HG02763 (cell line): ENCODE measurements around the gene SAMM50.
A peak's percentile ranks its signal among the peaks of the same experiment; 100 is the strongest.

Experiments used
- ATAC-seq: cut with Tn5 transposase; IDR thresholded peaks from one replicate; pipeline ENCODE4 v1.9.1; 2021; ENCODE audit warnings: mild to moderate bottlenecking, moderate library complexity; ENCODE audit not compliant: unreplicated experiment

SAMM50 gene

DNA sequence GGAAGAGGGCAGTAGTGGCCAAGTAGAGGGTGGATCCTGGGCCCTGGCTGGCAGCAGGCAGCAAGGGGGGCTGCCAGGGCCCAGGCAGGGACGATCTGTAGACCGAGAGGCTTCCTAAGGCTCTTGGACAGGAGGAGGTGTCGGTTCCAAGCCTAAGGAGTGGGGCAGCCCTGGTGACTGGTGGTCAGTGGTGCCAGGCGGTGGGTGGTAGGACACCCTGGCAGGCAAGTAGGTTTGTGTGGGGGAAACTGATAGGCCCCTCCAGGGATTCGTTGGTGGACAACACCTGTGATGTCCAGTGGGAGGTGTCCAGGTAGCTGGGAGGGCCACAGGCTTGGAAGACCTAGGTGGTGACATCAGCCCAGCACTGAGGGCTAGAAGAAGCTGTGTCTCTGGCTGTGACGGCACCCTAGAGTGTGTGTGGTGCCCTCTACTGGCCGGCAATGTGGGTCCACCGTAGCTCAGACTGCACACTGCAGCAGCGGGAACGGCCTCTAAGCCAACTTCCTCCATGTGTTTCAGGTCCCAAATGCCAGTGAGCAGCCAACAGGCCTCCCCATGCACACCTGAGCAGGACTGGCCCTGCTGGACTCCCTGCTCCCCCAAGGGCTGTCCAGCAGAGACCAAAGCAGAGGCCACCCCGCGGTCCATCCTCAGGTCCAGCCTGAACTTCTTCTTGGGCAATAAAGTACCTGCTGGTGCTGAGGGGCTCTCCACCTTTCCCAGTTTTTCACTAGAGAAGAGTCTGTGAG is 9.4 kb upstream of the SAMM50 start:
- ATAC-seq: no peak

DNA sequence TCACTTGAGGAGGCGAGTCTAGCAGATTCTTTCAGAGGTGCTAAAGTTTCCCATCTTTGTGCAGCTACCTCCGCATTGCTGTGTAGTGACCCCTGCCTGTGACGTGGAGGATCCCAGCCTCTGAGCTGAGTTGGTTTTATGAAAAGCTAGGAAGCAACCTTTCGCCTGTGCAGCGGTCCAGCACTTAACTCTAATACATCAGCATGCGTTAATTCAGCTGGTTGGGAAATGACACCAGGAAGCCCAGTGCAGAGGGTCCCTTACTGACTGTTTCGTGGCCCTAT is 8.9 kb upstream of the SAMM50 start:
- no peak for ATAC-seq

DNA sequence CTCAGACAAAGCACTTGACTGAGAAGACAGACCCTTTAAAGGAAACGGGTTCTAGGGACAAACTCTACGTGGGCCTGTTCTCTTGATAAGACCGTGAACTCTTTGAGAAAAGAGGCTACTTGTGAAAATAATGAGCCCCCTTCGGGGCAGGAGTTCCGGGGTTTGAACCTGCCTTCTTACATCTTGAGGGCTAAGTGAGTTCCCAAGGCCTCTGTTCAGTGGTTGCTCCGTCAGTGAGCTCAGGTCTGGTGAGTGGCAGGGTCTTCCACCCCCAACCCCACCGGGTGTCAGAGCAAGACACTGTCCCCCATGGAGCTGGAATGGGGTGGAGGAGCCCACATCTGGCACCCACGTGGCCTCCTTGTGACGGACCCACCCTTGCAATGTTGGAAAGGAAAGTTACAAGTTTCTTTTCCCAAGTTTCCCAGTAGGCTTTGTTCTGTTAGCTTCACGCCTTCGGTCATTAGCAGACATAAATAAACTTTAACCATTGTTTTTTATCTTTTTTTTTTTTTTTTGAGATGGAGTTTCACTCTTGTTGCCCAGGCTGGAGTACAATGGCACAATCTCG is 6.3 kb upstream of the SAMM50 start:
- no peak for ATAC-seq

DNA sequence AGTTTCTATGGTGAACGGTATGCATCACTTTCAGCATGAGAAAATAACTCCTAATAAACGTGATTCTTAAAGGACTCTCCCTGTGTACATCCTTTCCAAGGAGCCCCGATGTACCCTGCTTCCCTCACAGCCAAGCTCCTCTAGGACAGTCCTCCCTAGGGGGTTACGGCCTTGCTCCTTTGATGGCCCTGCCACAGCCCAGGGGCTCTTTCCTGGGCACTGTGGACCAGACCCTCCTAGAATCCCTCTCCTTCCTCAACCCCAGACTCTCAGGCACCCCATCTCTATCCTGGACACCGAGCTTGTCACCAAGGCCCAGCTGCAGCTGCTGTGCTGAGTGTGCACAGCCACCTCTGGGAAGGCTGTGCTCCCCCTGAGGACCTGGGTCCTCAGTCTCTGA is 3.9 kb upstream of the SAMM50 start:
- ATAC-seq: no peak

DNA sequence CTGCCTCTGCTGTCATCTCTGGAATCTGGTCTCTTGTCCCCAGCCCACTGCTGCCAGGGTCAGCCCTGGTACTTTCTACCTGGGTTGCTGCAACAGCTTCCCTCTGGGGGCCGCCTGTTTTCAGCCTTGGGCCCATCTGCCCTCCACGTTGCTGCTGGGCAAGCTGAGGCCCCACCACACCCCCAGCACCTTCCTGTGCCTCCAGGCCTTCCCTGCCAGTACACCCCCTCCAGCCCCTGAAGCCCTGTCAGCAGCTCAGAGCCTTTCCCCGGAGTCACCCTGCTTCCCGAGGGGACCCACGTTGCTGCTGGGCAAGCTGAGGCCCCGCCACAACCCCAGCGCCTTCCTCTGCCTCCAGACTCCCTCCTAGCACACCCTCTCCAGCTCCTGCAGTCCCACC is 3.3 kb upstream of the SAMM50 start:
- no peak for ATAC-seq

DNA sequence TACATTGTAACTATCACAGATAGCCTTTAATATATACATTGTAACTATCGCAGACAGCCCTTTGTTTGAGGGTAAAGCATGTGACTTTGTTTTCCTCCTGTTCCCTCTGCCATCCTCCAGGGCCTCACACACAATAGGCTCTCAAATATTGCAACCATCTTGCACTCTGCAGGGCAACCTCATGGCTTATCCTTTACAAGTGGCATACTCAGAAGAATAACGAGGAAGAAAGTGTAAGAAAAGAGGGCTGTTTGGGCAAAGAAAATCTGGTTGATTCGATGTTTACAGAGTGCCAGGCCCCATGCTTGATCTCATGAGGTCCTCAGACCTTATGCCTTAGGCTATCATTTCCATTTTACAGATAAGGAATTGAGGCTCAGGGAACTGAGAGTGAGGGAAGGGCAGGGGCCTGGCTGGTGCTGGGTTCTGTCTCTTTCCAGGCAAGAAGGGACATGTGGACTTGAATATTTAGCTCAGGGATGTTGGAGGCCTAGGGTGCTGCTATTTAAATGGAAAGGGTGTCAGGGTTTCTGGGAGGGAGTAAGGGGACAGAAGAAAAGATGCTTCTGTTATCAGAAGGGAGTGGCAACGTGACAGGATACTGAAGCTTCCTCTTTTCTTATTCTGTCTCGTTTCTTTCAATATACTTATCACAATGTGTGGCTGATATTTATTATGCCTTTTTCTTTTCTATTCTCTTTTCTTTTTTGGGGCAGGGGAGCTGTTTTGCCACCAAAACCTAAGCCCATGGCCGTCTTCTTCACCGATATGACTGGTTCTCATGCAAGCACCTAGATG is 1.1 kb upstream of the SAMM50 start:
- no peak for ATAC-seq

DNA sequence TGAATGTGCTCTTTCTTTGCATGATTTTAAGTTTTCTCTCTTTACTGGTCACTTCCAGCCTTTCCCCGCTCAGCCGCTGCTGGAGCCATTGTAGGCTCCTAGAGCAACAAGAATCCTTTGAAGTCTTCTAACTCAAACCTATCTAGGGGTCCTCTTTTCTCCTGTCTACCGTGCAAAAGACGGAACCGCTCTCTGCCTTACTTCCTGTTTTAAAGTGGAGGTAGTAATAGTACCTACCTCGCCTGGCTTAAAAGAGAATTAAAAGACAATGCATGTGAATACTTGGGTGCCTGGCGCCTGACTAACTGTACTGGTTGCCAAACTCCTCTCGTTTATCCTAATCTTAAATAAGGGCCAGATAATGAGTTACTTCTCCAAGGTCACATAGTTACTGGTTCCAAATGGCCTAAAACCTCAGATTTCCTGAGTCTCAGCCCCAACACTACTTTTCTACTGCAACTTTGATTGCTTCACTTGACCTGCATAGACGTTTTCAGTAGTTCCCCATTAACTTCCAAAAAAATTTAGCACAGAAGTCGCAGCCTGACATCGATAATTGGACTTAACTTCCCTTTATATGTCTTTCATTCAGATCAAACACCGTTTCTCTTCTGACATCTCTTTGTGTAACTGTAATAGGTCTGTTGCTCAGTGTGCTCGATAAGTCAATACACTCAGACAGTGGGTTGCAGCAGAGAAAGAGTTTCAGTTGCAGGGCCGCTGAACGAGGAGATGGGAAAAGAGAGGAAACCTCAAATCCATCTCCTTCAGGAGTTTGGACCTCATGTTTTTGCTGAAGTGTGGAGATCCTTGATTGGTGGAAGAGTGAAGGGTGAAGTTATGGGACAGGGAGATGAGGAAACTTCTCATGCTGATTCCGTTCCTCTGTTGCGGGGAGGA is 891 bp downstream of the SAMM50 start:
- ATAC-seq: peak; percentile 14

DNA sequence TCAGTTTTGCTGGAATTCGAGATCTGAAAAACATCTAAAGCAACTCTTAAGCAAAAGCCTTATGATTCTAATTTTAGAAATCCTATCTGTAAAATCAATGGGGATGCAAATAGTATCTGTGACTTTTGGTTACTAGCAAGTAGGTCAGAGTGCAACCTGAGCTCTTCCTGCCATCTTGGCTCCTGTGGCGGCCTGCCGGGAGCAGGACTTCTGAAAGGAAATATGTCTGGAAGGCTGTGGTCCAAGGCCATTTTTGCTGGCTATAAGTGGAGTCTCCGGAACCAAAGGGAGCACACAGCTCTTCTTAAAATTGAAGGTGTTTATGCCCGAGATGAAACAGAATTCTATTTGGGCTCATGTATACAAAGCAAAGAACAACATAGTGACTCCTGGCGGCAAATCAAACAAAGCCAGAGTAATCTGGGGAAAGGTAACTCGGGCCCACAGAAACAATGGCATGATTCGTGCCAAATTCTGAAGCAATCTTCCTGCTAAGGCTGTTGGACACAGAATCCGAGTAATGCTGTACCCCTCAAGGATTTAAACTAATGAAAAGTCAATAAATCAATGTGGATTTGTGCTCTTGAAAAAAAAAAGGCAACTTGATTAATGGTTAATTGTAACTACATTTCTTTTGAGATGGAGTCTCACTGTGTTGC is 1.7 kb downstream of the SAMM50 start:
- no peak for ATAC-seq

DNA sequence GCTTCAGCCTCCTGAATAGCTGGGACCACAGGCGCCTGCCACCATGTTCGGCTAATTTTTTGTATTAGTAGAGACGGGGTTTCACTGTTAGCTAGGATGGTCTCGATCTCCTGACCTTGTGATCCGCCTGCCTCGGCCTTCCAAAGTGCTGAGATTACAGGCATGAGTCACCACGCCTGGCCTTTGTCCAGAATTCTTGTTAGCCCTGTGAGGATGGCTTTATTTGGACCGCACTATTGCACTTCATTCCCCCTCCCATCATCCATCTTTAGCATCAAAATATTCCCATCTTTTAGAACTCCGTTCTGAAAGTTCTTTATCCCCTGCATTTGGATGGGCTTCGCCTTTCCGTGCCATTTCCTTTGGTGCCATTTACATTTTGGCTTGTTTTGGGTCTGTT is 2.6 kb downstream of the SAMM50 start:
- no peak for ATAC-seq

DNA sequence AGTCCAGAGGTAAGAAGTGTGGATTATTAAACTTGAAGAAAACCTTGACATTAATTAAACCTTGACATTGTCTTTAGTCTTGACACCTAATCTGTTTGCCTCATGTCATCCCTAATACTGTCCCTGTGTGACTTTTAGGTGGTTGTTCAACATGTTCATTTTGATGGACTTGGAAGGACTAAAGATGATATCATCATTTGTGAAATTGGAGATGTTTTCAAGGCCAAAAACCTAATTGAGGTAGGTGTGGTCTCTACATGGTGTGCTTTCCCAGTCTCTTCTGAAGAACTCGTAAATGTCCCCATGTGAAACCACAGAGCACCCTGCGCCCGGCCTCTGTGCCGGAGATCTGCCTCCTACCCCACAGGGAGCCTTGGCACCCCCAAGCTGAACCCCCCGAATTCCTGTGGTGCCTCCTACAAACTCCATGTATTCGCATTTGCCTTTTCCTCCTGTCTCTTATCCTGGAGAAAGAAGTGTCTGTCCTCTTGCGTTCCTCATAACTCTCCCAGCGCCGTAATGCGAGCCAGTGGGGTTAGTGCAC is 9.1 kb downstream of the SAMM50 start:
- no peak for ATAC-seq

DNA sequence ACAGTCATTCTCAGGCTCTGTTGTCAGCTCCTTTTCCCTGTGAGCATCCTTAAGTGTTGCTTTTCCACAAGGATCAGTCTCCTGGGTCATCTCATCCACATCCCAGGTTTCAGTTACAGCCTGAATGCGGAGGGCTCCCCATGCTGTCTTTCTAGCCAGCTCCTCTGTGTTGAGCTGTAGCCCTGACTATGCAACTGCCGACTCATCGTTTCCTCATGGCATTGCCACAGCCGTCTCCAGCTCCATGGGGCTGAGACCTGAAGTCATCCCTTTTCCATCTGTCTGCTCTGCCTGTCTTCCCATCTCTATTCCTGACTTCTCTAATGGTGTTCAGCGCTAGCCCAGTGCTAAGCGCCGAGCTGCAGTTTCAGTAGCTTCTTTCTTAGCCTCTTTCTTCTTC is 11.8 kb downstream of the SAMM50 start:
- ATAC-seq: no peak

DNA sequence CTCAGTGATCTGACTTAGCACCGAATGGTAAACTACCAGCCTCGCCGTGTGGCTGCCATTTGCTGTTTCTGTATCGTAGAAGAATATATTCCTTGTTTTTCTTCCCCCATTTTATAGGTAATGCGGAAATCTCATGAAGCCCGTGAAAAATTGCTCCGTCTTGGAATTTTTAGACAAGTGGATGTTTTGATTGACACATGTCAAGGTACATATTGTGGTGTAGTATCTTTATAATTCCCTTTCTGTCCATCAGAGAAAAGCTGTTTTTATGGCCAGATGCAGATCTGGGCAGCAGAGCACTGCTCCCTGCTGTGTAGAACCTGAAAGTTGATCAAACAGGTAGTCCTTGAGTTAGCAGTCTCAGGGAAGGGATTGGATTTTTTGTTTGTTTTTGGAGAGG is 13.4 kb downstream of the SAMM50 start:
- ATAC-seq: no peak

DNA sequence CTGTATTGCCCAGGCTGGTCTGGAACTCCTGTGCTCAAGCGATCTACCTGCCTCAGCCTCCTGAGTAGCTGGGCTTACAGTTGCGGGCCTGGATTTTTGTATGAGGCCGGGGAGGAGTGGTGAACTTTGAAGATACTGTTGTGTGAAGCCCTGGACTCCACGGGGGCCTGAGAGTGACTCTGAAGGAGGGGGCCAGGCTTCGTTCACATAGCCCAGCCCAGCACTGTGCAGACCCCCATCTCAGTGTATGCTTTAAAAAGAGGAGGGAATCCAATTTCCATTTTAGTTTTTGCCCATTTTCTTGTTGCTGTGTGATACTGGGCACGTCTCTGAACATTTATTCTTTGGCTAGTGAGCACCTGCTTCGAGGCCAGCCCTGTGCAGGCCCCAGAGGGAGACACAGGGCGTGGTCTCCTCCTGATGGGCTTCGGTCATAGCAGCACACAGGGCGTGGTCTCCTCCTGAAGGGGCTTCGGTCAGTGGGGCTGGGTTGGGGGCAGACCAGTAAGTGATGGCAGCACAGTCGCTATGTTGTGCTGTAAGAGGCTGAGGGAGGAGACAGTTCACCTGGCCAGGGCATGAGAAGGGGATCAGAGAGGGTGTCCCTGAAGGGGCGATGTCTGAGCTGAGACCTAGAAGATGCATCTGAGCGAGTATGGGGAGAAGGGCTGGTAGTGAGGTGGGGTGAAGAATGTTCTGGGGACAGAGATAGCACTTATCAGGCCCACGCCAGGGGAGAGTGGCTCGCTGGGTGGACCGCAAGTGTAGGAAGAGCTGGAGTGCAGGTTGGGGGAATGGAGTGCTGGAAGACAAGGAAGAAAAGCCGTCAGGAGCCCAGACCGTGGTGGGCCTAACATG is 14.0 kb downstream of the SAMM50 start:
- ATAC-seq: no peak

DNA sequence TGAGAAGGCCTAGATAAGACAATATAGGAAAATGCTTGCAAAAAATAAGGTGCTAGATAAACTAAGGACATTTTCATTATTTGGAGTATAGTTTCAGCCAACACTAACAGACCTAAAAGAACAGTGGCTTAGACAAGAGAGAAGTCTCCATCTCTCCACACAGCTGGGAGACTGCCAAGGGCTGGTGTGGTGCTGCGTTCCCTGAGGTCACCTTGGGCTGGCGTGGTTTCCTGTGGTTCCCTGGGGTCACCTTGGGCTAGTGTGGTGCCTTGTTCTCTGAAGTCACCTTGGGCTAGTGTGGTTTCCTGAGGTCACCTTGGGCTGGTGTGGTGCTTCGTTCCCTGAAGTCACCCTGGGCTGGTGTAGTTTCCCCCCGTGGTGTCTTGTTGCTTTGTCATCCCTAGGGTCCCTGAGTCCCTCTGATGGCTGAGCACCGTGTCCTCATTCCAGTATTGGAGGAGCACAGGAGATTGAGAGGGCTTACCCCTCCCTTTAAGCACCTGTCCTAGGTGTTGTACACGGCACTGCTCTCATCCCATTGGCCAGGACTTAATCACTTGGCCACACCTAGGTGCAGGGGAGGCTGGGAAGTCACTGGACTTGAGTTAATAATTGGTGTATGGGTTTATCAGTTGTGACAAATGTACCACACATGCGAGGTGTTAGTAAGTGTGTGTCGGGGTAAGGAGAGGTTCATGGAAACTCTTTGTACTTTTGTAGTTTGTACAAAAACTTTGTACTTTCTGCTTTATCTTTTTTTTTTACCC is 14.9 kb downstream of the SAMM50 start:
- no peak for ATAC-seq

DNA sequence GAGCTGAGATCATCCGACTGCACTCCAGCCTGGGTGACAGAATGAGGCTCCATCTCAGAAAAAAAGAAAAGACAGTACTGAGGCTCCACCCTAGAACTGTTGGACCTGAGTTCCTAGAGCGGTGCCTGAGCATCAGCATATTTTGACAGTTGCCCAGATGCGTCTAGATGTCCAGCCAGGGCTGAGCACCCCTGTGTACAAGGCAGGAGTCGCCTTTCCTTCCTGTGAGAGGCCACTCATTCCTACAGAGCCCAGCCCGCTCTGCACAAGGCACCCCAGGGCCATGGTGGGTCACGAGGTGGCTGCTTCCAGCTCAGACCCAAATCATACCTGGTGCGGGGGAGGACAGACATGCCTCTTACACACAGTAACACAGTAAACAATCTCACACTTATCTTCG is 15.9 kb downstream of the SAMM50 start:
- ATAC-seq: no peak

DNA sequence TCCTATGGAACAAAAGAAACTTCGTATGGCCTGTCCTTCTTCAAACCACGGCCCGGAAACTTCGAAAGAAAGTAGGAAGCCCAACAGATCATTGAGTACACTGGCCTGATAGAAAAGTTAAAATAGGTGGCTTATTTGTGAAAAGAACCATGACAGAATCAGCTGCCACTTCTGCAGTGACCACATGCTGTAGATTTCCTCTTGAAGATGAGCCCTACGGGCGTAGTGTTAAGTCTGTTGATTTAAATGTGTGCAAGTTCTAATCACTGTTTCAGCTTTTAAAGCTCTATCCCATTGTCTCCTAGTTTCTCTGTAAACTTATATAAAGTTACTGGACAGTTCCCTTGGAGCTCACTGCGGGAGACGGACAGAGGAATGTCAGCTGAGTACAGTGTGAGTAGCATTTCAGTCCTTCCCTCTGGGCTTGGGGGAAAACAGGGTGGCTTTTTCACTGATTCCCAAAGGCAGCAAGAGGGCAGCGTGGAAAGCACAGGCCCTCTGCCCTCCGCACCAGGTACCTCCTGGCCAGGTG is 17.8 kb downstream of the SAMM50 start:
- no peak for ATAC-seq

DNA sequence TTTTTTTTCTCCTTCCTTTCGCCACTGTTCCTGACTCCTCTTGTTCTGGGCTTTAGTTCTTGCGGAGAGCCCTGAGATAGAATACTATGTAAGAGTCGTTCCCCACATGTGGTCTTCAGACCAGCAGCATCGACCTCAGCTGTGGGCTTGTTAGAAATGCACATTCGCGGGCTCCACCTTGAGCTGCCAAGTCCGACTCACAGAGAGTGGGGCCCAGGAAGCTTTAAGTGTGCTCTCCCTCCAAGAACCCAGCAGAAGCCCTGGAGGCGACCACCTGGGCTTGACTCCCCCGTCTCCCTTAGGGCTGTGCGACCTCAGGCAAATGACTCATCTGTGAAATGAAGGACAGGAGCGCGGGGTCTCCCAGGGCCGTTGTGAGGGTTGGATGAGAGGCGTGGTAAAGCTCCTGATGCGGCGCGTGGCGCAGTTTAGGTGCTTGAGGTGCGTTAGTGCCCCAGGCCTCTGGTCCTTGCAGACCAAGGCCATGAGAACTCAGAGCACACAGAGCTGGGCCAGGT is 18.8 kb downstream of the SAMM50 start:
- ATAC-seq: no peak

DNA sequence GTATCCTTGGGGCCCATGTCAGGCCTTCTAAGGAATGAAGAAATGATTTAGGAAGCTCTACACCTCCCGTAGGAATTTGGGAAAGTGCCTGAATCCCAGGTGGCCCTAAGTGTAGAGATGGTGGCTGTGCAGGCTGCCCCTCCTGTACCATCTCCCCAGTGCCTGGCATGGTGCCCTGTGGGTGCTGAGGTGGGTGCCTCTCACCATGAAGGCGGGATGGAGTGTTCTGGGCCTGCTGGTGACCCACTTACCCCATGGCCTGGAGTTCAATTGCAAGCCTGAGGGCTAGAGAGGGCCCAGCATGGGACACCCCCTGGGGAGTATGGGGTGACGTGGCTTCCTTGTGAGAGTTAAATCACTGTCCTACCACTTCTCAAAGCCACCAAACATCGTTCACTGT is 19.8 kb downstream of the SAMM50 start:
- ATAC-seq: no peak
